Spleen (tissue), 7 donors: Measurements from ENCODE around the gene GPATCH4.

Source experiments
- POLR2AphosphoS5 ChIP-seq, 3 donors: sonication (generic); formaldehyde crosslinking; IDR thresholded peaks; one replicate each; pipeline ENCODE4 v1.5.1; 2017; ENCODE audit warnings: antibody characterized with exemption in 3 of 3
- TF ChIP-seq, protein P1 (sequence below), 11 experiments: fragments of 200-600 bp in 7 of 11; fragments of 450-650 bp in 4 of 11; sonication (generic) in 4 of 11; IDR thresholded peaks in 8 of 11; conservative IDR thresholded peaks in 3 of 11; 1 replicate in 7 of 11; 2 replicates in 4 of 11; pipeline versions ENCODE4 v1.4.0 to v1.8.0; 2016 to 2021; ENCODE audit warnings: antibody characterized with exemption in 11 of 11, inconsistent platforms in 4 of 11, mild to moderate bottlenecking in 1 of 11
- donor health status: DM: no; HTN: no; CAD: no; lungs with moderate emphysema.
- donor health status: DM: no; HTN: no; CAD: no.
- donor health status: DM: no; HTN: no; CAD: no.

GRCh38 chr1:156627313-156627880, 26.1 kb upstream of the GPATCH4 start:
- TF ChIP-seq, protein P1, sequence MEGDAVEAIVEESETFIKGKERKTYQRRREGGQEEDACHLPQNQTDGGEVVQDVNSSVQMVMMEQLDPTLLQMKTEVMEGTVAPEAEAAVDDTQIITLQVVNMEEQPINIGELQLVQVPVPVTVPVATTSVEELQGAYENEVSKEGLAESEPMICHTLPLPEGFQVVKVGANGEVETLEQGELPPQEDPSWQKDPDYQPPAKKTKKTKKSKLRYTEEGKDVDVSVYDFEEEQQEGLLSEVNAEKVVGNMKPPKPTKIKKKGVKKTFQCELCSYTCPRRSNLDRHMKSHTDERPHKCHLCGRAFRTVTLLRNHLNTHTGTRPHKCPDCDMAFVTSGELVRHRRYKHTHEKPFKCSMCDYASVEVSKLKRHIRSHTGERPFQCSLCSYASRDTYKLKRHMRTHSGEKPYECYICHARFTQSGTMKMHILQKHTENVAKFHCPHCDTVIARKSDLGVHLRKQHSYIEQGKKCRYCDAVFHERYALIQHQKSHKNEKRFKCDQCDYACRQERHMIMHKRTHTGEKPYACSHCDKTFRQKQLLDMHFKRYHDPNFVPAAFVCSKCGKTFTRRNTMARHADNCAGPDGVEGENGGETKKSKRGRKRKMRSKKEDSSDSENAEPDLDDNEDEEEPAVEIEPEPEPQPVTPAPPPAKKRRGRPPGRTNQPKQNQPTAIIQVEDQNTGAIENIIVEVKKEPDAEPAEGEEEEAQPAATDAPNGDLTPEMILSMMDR (IDR thresholded peaks at IDR 0.05 in 8 of 11, conservative IDR thresholded peaks at IDR 0.05 in 3 of 11) = peak; percentile 34 to 76 (median 54)
- TF ChIP-seq POLR2AphosphoS5 (IDR thresholded peaks at IDR 0.05) = no peak
